GM19193 (cell line): ENCODE data around the gene CCDC160.

Experiments used
- POLR2A ChIP-seq: IDR thresholded peaks from 4 replicates; pipeline ENCODE4 v1.6.1; 2011; ENCODE audit not compliant: insufficient read depth, insufficient read length; ENCODE audit errors: extremely low read depth

The CCDC160 gene

DNA sequence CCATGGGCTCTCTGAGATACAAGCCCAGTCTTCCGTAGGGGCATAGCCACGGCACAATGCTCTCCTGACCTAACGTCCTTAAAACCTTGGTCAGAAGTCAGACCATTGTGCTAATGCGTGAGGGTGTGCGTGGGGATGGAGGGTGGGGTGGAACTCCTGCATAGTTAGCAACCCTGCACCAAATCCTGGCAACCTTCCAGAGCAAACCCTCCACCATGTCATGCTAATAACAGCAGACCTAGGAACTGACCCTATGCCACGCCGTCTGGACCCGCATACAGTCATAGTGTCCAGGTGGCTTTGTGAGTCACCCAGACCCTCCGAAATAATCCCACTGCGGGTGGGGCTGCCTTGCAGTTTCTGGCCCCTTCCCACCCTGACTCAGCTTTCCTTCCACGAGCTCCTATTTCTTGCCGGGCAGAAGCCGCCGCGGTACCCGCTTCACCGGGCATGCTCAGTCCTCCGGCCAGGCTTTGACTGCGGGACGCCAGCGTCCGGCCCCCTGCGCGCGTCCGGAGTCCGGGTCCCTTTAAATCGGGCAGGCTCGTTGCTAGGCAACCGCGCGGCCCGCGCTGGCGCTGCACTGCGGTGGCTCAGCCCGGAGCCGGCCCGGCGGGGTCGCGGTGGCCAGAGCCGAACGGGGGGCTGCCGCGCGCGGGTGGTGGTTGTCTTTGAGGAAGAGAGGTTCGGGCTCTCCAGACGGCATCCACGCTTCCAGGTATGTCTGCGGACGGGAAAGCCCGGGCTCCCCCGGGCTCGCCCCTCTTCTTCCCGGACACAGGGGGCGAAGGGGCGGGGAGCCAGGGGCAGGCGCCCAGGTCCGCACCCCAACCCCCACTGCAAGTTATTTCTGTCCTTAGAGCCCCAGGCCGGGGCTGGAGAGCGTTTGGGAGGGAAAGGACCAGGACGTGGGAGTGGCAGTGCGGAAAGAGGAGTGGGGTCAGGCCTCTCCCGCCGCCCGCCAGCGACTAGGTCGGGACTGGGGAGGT lies at the start of gene CCDC160:
Gene CCDC160, plus strand, starts transcription at position 557 of the 989 bp plus-strand sequence. CDS start 7,619 bp downstream, outside the sequence.
- no peak for TF ChIP-seq POLR2A

DNA sequence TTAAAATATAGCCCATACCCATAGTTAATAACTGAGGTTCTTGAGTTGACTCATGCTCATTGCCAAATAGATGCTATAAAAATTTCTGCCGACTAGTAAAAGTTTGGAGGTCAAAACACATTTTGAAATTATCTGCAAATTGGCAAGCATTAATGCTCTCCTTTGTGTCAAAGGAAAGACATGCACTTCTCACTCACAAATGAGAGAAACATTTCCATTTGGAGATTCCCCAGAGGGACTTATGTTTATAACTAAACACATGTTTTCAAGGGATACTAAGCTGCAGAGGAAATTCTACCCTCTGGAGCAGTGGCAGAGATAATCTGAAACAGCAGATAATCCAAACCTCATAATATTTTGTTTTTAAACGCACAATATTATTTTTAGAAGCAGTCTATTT lies 45.7 kb upstream of the CCDC160 start:
- no peak for TF ChIP-seq POLR2A

DNA sequence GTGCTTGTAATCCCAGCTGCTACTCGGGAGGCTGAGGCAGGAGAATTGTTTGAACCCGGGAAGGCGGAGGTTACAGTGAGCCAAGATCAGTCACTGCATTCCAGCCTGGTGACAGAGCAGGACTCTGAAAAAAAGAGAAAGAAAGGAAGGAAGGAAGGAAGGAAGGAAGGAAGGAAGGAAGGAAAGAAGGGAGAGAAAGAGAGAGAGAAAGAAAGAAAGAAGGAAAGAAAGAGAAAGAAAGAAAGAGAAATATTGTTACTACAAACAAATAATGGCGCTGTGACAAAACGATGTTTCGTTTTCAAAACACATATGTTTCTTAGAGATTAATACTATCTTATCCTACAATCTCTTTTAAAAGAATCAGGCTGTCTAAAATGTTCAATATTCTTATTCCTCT lies 42.1 kb upstream of the CCDC160 start:
- TF ChIP-seq POLR2A, result no peak

DNA sequence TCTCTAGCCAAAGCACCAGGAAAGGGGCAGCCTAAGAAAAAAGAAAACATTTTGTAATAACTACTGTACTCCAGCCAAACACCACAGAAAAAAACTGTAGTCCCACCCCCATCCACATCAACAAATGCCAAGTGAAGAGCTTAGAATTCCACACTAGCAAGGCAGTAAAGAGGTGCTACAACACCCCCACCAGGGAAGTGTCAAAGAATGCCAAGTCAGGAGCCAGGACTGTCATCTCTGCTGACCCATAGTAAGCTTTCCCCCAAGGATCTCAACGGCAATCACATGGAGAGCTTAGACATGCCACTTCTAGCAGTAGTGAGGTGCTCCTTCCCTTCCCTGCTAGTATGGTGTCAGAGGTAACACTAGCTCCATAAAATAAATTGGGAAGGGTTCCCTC lies 34.4 kb upstream of the CCDC160 start:
- TF ChIP-seq POLR2A, result no peak

DNA sequence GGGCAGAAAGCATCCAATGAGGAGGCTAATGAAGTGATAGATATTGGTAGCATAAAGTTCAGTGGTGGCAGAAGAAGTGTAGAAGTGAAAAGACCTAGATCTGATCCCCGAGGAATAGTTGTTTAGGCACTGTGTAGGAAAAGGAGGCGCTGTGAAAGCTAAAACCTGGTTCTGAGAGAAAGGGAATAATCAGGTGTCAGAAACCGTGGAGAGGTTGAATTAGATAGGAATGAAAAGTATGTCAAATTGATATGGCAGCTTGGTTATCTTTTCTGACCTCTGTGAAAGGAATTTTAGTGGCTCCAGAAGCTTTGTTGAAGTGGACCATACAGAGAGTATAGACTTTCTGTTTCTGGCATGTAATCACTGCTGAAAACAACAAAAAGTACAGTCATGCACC lies 30.8 kb upstream of the CCDC160 start:
- no peak for TF ChIP-seq POLR2A

DNA sequence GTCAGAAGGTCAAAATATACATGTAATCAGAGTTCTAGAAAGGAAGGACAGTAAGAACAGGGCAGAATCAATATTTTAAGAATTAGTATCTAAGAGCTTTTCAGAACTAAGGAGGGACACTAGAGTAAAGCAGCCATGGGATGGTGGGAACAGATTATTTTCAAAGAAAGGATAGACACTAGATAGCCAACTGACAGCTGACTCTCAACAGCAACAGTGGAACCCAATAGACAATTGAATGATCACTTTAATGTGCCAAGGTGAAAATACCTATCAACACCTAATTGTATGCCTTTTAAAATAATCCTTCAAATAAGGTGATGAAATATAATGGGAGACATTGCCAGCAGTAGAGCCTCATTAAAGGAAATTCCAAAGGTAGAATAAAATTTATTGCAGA lies 26.5 kb upstream of the CCDC160 start:
- no peak for TF ChIP-seq POLR2A

DNA sequence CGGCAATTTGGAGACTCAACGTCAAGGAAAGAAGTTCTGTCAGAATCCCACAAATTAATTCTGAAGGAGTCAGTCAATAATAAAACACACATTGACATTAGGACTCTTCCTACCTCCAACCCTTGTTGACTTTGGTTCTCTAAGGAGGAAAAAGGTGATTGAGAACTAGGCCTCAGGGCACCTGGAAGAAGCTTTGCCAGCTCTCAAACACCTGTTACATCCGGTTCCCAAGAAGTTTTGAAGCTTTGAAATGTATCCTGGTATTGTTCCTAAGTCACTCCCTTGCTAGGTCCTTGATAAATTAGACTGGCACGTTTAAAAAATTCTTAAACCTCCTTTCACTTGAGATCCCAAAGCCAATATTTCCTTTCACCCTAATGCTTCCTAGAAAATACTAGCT lies 1.7 kb upstream of the CCDC160 start:
- TF ChIP-seq POLR2A, result no peak

DNA sequence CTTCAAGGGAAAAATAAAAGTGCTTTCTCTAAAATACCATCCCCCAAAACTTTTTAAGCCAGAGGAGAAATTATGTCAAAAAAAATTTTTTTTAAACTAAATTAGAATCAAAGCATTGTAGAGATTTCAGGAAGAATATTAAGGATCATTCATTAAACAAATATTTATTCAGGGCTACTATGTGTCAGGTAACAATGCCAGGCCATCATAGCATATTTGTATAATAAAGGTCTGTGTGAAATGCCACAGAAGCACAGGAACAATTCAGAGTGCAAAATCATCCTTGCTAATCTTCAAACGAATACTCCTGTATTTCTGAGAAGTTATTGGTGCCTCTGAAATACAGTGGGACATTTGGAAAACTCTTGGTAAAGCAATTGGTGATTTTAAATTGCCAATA lies 2.0 kb downstream of the CCDC160 start:
- no peak for TF ChIP-seq POLR2A

DNA sequence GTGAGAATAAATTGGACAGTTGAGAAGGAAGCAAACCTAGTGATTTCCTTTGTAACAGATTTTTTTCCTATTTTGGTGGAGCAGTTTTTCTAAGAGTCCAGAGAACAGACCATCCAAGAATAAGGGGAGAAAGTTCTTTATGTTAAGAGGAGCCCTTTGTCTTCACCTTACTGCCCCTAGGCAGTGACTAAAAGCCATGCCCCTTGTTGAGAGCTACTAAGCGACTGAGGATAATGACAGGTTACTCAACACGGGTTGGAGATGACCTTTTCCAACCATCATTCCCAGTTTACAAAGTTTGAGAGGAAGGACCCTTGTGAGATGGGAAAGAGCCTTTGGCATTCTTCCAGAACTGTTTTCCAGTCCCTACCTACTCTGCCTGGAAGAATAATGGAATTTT lies 3.2 kb downstream of the CCDC160 start:
- no peak for TF ChIP-seq POLR2A

DNA sequence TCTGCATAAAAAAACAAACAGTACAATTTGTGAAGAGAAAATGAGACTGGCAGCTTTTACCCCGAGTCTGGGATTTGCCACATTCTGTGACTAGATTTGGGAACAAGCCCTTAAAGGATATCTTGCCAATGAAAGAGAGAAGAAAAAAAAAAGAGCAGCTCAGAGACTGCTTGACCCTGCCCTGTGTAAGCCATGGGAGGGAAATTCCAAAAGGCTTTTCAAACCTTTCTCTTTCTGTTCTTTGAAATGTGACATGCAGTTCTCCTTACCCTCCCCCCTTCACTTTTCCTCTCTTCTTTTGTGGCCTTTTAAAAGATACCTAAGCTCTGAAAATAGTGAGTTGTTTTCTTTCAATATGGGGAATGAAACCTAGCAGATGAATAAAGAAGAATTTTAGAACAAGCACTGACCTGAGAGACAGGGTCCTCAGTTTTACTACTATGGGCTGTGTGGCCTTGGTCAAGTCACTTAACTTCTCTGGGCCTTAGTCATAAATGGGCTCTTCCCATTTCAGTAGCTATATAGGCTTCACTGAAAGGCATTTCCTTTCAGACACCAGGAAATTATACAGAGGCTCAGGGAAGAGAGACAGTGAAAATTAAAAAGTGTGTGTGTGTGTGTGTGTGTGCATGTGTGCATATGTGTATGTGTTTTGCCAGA lies 5.1 kb downstream of the CCDC160 start:
- no peak for TF ChIP-seq POLR2A

DNA sequence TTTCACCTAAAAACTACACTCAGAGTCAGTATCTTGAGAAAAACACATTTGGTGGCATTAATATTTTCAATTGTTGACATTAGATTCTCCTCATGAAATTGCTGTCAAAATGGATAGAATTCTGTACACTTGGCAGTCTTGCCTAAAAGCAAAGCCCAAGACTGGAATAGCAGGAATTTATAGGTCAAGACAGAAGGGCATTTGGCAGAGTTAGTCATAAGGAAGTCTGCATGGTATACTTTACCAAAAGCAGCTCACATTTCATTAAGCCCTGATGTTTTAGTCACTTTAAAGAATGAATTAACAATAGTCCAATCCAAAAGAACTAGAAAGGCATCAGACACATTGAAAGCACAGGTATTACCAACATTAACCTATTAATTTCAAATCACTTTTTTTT lies 7.1 kb downstream of the CCDC160 start:
- TF ChIP-seq POLR2A, result no peak

DNA sequence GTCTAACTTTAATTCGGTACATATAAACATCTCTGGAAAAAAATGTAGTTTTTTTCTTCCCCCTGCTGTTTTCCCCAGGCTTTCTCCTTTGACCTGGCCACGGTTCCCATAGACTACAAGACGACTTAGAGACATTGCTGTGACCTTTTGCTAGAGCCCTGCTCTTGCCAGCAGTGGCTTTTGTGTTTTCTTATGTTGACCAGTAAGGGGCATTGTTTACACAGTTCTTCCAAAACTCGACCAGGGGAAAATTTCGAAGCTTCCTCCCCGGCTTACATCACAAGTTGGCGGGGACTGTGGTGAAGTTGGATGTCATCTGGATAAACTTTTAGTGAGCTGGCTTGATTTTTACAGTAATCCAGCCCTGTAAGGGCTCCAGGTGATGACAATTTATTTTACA lies 9.3 kb downstream of the CCDC160 start:
- no peak for TF ChIP-seq POLR2A

DNA sequence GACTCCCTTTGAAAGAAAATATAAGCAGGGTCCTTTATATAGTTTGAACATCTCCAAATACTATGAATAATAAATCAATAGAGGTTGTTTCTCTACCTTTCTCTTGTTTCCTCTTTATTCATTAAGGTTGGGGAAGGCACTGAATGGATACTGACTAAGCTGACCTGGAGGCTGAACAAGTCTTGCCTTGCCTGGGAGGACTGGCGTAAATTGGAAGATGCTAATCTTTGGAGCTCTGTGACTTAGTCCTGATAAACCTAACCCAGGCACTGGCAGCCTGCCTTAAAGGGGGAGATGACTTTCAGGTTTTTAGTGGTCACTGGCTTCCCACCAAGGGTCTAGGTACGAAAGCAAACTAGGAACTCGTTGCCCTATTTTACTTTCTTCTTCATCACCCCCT lies 10.5 kb downstream of the CCDC160 start:
- TF ChIP-seq POLR2A, result no peak

DNA sequence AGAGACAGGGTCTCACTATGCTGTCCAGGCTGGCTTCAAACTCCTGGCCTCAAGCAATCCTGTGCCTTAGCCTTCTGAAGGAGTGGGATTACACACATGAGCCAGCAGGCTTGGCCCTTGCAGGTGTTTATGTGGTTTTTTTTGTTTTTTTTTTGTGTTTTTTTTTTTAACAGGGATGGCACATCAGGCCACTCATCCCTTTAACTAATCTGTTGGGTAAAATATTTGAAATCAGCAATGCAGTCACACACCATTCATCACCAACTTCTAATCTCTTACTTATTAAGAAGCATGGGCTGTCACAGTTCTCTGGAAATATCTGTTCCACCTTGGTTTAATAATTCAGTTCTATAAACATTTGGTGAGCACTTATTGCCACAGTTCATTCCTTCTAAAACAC lies 12.3 kb downstream of the CCDC160 start:
- TF ChIP-seq POLR2A, result no peak

DNA sequence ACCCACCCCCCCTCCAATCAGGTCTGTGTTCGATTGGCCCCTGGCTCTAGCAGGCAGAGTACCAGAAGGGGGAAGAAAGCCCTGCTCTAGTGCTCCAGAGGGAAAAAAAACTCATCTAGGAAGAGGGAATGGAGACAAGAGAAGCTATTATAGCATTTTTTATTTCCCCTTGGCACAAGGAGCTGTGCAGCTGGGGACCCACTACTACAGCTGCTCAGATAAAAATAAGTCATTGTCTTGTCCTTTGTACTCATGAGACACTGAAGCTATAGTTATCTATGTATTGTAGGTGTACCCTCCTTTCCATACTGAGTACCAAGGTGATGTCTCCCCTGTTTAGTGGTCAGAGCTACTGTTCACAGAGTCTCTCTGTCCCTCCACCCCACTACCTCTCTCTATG lies 14.3 kb downstream of the CCDC160 start:
- no peak for TF ChIP-seq POLR2A

DNA sequence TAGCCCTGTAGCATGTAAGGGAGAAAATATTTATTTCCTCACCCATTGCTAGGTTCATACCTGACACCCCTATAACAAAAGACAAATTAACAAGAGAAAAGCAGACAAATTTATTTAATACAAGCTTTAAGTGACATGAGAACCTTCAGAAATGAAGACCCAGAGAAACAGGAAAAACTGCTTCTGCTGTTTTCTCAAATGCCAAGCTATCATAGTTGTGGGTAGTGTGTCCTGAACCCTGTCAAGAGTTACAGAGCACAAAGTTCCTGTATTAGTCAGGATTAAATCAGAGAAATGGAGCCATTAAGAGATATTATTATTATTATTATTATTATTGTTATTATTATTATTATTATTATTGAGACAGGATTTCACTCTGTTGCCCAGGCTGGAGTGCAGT lies 17.5 kb downstream of the CCDC160 start:
- TF ChIP-seq POLR2A, result no peak

DNA sequence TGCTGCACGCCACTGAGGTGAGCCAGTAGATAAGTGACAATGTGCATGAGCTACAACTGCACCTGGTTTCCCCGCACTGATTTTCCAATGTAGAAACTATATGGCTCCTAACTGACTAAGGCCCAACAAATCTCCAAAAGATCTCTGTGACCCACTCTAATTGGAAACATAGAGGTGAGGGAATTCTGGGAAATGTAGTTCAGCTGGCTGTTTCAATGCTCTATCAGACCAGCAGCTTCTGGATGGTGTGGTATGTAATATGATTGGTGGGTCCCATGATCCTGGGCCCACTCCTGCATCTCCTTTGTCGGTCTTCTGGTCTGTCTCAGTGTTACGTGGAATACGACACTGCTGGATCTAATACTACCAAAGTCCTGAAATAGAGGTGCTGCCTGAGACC lies 18.6 kb downstream of the CCDC160 start:
- no peak for TF ChIP-seq POLR2A

DNA sequence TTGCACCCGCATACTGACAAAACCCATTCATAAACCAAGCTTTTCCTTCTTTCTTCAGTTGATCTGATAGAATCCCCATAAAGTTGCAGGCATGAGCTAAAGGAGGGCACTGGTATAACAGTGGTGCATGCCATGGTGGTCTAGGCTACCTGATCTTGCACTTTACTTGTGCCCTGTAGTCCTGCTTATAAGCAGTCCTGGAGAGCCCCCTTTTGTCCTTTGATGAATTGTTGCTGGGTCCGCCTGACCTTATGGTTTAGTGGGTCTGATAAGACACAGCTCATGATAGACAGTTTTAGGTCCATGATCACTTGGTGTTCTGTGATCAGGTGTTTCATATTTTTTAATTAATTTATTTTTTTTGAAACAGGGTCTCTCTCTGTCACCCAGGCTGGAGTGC lies 19.7 kb downstream of the CCDC160 start:
- TF ChIP-seq POLR2A, result no peak
